ENCODE results near the gene DNPH1. TPM values are rescaled to one million over a fixed set of nuclear protein-coding genes. Genes with fewer than 3 reads are reported as not detected.
A peak's percentile ranks its signal among the peaks of the same experiment; 100 is the strongest.

The DNPH1 gene
- total and polyA plus RNA-seq, 8 donors = 42.9 to 158 (median 109) TPM; not detected in 1

GRCh38 chr6:43262780-43263313 lies 33.6 kb upstream of the DNPH1 start:
- no peak overlapping the region for H3K27ac ChIP-seq

GRCh38 chr6:43262000-43262779 lies 32.9 kb upstream of the DNPH1 start:
- Histone ChIP-seq H3K36me3 (no peaks in the 10 kb centered on the region), H3K4me1 (no peaks in the 10 kb centered on the region), H3K4me3 (no peak overlapping the region), H3K9me3 (no peaks in the 10 kb centered on the region), H3K27ac (no peak overlapping the region), H3K27me3 (peaks cover 0 to 12% (median 0%) of the 10 kb centered on the region in 3 donors)
- 64 to 75% (median 72%) methylated on average over 14 of the region's 14 CpGs for WGBS, 5 donors
- intact Hi-C loops (cut with DNase I; ENCODE audit: low total_unique reads) = loop anchor here (10.0 kb wide), 1 partner anchor 243 kb away; no protein-coding TSS in a partner anchor
- TF ChIP-seq POLR2A (IDR thresholded peaks at IDR 0.05) = no peak
- no peak for TF ChIP-seq CTCF (IDR thresholded peaks at IDR 0.05)
- TF ChIP-seq EP300 (IDR thresholded peaks at IDR 0.05) = no peak
- TF ChIP-seq POLR2AphosphoS5 (IDR thresholded peaks at IDR 0.05) = no peak
- peak in 1 of 2 donors; percentile 72 for DNase-seq

More at GRCh38 chr6:43262780-43263313, 33.6 kb upstream of the DNPH1 start:
- intact Hi-C loops (cut with DNase I; ENCODE audit: low total_unique reads) = loop anchor here (10.0 kb wide), 1 partner anchor 242 kb away; no protein-coding TSS in a partner anchor
- Histone ChIP-seq H3K4me3 (no peak overlapping the region), H3K4me1 (peaks cover 0 to 7% (median 4%) of the 10 kb centered on the region in 4 donors), H3K9me3 (no peaks in the 10 kb centered on the region), H3K36me3 (no peaks in the 10 kb centered on the region), H3K27me3 (peaks cover 0 to 9% (median 0%) of the 10 kb centered on the region in 3 donors)
- TF ChIP-seq CTCF (IDR thresholded peaks at IDR 0.05) = no peak
- TF ChIP-seq EP300 (IDR thresholded peaks at IDR 0.05) = no peak
- TF ChIP-seq POLR2AphosphoS5 (IDR thresholded peaks at IDR 0.05) = no peak
- TF ChIP-seq POLR2A (IDR thresholded peaks at IDR 0.05) = no peak
- 82 to 89% (median 88%) methylated on average over 29 to 39 of the region's 39 CpGs for WGBS, 5 donors
- no peak for DNase-seq

- intact Hi-C loops (cut with DNase I; ENCODE audit: low total_unique reads) = loop anchor here (10.0 kb wide), 1 partner anchor 244 kb away; no protein-coding TSS in a partner anchor
- WGBS, 5 donors = 85 to 87% (median 85%) methylated on average over 5 of the region's 5 CpGs
- no peak overlapping the region for H3K4me3 ChIP-seq
- H3K27me3 ChIP-seq = peaks cover 0 to 20% (median 0%) of the 10 kb centered on the region in 3 donors
- DNase-seq = no peak
- TF ChIP-seq POLR2AphosphoS5 (IDR thresholded peaks at IDR 0.05) (no peak), CTCF (IDR thresholded peaks at IDR 0.05) (no peak), POLR2A (IDR thresholded peaks at IDR 0.05) (no peak), EP300 (IDR thresholded peaks at IDR 0.05) (no peak)
- H3K36me3 ChIP-seq = no peaks in the 10 kb centered on the region
- H3K9me3 ChIP-seq = no peaks in the 10 kb centered on the region
- H3K27ac ChIP-seq = no peak overlapping the region
- no peaks in the 10 kb centered on the region for H3K4me1 ChIP-seq
These were observed 31.9 kb upstream of the DNPH1 start for GRCh38 chr6:43261198-43261597.

GRCh38 chr6:43260791-43261190 lies 31.5 kb upstream of the DNPH1 start:
- no peak for TF ChIP-seq CTCF (IDR thresholded peaks at IDR 0.05)
- no peak for TF ChIP-seq POLR2AphosphoS5 (IDR thresholded peaks at IDR 0.05)
- no peak for TF ChIP-seq POLR2A (IDR thresholded peaks at IDR 0.05)
- no peak for TF ChIP-seq EP300 (IDR thresholded peaks at IDR 0.05)
- Histone ChIP-seq H3K36me3 (no peaks in the 10 kb centered on the region), H3K27ac (no peak overlapping the region), H3K9me3 (no peaks in the 10 kb centered on the region), H3K27me3 (peaks cover 0 to 21% (median 0%) of the 10 kb centered on the region in 3 donors), H3K4me1 (no peaks in the 10 kb centered on the region), H3K4me3 (no peak overlapping the region)
- 71 to 90% (median 81%) methylated on average over 4 of the region's 4 CpGs for WGBS, 5 donors
- no peak for DNase-seq
- intact Hi-C loops (cut with DNase I; ENCODE audit: low total_unique reads) = loop anchor here (10.0 kb wide), 1 partner anchor 244 kb away; no protein-coding TSS in a partner anchor
